ENCODE results near the gene LOXL1. TPM values are rescaled to one million over a fixed set of nuclear protein-coding genes. Genes with fewer than 3 reads are reported as not detected.

LOXL1 gene
- total RNA-seq, 3 donors from 2014 or later: 0.65 to 1.2 (median 0.81) TPM

DNA sequence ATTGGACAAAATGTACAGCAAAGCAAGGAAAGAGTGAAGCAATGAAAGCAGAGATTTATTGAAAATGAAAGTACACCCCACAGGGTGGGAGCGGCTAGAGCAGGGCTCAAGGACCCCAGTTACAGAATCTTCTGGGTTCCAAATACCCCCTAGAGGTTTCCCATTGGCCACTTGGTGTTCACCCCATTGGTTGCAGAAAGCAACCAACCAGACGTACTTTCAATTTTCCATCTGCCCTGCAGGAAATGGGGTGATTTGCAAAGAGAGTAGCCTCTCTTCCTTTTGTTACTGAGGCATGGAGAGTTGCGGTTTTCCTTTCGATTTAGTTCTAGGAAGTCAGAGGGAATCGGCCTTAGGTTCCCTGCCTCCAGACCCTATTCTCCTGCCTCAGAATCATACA is 70.7 kb downstream of the LOXL1 start:
- Mint-ChIP-seq H3K36me3 (ENCODE audit: insufficient read depth) (peaks cover 13% of the 10 kb centered on the region), H3K27me3 (ENCODE audit: low read depth) (no peaks in the 10 kb centered on the region), H3K4me3 (peak overlapping the region; percentile 92), H3K4me1 (ENCODE audit: low read depth) (peaks cover 61% of the 10 kb centered on the region), H3K9me3 (no peaks in the 10 kb centered on the region)
- no peak for ATAC-seq
- DNase-seq: no peak

DNA sequence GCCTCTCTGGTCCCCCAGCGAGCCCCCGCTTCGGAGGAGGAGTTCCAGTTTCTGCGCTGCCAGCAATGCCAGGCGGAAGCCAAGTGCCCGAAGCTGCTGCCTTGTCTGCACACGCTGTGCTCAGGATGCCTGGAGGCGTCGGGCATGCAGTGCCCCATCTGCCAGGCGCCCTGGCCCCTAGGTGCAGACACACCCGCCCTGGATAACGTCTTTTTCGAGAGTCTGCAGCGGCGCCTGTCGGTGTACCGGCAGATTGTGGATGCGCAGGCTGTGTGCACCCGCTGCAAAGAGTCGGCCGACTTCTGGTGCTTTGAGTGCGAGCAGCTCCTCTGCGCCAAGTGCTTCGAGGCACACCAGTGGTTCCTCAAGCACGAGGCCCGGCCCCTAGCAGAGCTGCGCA is 71.7 kb downstream of the LOXL1 start:
- H3K36me3 Mint-ChIP-seq (ENCODE audit: insufficient read depth): peaks cover 13% of the 10 kb centered on the region
- no peaks in the 10 kb centered on the region for H3K9me3 Mint-ChIP-seq
- DNase-seq: no peak
- ATAC-seq: no peak
- H3K4me1 Mint-ChIP-seq (ENCODE audit: low read depth): peaks cover 53% of the 10 kb centered on the region
- no peaks in the 10 kb centered on the region for H3K27me3 Mint-ChIP-seq (ENCODE audit: low read depth)
- no peak overlapping the region for H3K4me3 Mint-ChIP-seq

Other genes with a start within 250 kb of the LOXL1 start
- 1 to 10 TPM; 2.6 to 4.1 (median 3.1) TPM for gene CD276, start 242.1 kb upstream of the LOXL1 start, total RNA-seq
- gene INSYN1, start 173.1 kb upstream of the LOXL1 start, total RNA-seq: not detected
- not detected for gene TBC1D21, start 52.9 kb upstream of the LOXL1 start, total RNA-seq
- 10 to 100 TPM; 14.6 to 17.9 (median 16.4) TPM for gene STOML1, start 65.8 kb downstream of the LOXL1 start, total RNA-seq
- gene PML, start 68.3 kb downstream of the LOXL1 start, total RNA-seq: 10 to 100 TPM; 34.9 to 39.1 (median 34.9) TPM
- gene GOLGA6A, start 156.1 kb downstream of the LOXL1 start, total RNA-seq: not detected
- not detected for gene ISLR2, start 204.1 kb downstream of the LOXL1 start, total RNA-seq
- under 1 TPM in 1 of 3 donors, not detected in 2; 0.26 TPM for gene ISLR, start 247.2 kb downstream of the LOXL1 start, total RNA-seq

Data from activated T-cell treated with anti-CD3 and anti-CD28 coated beads, Interleukin-2, amount 50 U/mL, for 4 hours (primary cell).